ENCODE data around the gene SRGAP1.

- TF ChIP-seq CTCF (conservative IDR thresholded peaks at IDR 0.05) = no peak
- TF ChIP-seq ZFX (IDR thresholded peaks at IDR 0.05) = no peak
Observed at GRCh38 chr12:64147011-64147631, 302.6 kb downstream of the SRGAP1 start.

All from C4-2B (cell line).